ENCODE results near the gene SNX15.
"Not testable (repeated sequence)": the region's sequence is repeated elsewhere in the genome, so short reads cannot be mapped to it uniquely, and the experiment has no call there.

The SNX15 gene, protein sequence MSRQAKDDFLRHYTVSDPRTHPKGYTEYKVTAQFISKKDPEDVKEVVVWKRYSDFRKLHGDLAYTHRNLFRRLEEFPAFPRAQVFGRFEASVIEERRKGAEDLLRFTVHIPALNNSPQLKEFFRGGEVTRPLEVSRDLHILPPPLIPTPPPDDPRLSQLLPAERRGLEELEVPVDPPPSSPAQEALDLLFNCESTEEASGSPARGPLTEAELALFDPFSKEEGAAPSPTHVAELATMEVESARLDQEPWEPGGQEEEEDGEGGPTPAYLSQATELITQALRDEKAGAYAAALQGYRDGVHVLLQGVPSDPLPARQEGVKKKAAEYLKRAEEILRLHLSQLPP

DNA sequence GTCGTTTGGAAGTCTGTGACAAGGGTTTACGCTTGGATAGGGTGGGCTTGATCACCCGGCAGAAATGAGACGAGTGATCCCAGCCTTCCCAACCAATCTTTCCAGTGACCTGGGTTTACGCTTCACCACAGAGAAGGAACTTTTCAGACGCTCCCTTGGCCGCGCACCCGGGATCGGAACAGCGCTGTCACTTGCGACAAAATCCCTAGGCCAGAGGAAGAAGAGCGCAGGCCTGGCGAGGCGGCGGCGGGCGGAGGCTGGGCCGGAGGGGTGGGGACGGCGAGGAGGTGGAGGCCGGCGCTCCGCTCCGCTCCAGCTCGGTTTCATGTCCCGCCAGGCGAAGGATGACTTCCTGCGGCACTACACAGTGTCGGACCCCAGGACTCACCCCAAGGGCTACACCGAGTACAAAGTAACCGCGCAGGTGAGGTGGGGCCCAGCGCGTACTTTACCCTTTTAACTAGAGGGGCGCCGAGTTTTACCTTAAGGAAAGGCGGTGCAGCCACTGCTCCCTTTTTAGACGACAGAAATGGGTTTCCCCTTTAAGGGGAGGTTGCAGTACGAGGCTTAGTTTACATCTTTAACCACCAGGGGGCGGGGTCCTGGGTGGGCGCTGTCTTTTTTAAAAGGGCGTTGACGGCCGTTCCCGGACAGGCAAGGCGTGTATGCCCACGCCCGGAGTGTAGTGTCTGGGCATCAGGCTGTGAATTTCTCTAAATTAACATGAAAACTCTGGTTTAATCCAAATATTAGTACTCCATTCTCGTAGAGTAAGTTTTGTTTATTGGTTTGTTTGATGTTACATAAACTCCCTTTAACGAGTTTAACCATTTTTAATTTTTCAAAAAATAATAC lies at the start of gene SNX15:
Gene SNX15 (plus strand): TSS at position 227 of the 855 bp plus-strand sequence. CDS start 99 bp downstream, at position 326.
- H3K4me3 ChIP-seq: peak within 1 kb of the TSS; percentile 84
- TF ChIP-seq, protein P1, sequence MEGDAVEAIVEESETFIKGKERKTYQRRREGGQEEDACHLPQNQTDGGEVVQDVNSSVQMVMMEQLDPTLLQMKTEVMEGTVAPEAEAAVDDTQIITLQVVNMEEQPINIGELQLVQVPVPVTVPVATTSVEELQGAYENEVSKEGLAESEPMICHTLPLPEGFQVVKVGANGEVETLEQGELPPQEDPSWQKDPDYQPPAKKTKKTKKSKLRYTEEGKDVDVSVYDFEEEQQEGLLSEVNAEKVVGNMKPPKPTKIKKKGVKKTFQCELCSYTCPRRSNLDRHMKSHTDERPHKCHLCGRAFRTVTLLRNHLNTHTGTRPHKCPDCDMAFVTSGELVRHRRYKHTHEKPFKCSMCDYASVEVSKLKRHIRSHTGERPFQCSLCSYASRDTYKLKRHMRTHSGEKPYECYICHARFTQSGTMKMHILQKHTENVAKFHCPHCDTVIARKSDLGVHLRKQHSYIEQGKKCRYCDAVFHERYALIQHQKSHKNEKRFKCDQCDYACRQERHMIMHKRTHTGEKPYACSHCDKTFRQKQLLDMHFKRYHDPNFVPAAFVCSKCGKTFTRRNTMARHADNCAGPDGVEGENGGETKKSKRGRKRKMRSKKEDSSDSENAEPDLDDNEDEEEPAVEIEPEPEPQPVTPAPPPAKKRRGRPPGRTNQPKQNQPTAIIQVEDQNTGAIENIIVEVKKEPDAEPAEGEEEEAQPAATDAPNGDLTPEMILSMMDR (IDR thresholded peaks at IDR 0.05): peak; percentile 70
- DNase-seq (ENCODE audit: low spot score): peak; percentile 93
- H3K27ac ChIP-seq: peak within 1 kb of the TSS; percentile 74 to 92

DNA sequence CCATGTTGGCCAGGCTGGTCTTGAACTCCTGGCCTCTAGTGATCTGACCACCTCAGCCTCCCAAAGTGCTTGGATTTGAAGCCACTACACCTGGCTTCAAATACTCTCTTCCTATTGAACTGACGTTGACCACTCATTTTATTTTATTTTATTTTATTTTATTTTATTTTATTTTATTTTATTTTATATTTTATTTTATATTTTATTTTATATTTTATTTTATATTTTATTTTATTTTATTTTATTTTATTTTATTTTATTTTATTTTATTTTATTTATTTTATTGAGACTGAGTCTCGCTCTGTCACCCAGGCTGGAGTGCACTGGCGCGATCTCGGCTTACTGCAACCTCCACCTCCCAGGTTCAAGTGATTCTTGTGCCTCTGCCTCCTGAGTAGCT lies 43.9 kb upstream of the SNX15 start:
- DNase-seq (ENCODE audit: low spot score); H3K27ac ChIP-seq; H3K4me3 ChIP-seq: not testable (repeated sequence)

DNA sequence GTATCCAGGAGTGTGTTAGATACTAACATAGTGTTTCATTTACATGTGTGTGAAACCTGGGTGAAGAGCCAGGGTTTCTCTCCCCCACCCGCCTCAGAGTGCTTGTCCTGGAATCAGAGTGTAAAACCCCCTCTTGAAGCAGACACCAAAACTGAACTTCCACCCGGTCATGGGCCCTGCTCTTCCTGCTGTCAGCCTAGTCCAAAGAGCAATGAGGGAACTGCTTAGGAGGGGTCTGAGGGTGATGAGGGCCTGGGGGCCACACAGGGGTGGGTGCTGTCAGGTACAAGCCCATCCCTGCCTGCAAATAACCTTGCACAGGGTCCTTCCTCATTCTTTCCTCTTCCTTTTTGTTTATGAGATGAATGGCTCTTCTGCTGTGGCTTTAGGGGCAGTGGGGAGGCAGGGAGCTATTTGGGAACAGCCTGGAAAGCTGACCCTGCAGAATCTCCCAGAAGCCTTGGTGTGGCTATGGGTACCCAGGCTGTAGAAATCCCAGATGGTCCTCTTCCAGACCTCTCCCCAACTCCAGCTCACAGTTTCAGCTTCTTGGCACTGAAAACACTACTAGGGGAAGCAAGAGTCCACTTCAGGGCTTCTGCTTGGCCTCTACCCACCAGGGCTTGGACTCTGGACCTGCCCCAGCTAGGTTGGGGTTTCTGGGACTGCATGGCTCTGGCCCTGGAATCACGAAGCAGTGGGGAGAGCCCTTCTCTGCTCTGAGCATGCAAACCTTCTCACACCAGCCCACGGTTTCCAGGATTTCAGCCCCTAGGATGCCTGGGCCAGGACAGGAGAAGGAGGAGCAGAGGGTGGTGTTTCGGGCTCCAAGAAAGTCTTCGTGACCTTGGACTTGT lies 39.0 kb upstream of the SNX15 start:
- Histone ChIP-seq H3K27ac (no peak overlapping the region), H3K4me3 (no peak overlapping the region)
- TF ChIP-seq, protein P1 (IDR thresholded peaks at IDR 0.05): no peak
- DNase-seq (ENCODE audit: low spot score): no peak

DNA sequence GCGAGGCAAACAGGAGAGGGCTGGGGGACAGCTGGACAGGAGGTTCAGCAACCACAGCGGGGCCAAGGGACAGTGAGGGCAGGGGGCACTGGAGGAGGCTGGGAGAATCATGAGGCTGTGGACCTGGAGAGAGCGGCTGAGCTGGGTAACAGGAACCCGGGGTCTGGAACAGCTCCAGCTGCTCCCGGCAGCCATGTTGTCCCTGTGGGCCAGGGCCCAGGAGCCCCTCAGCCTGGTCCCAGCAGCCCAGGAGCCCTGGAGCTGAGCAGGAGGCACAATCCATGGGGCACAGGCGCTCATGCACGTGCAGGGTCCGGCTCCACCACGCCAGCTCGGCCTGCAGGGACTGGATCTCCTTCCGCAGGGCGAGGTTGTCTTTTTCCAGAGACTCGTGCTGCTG lies 37.8 kb upstream of the SNX15 start:
- TF ChIP-seq, protein P1 (IDR thresholded peaks at IDR 0.05): no peak
- DNase-seq (ENCODE audit: low spot score): no peak
- peak overlapping the region in 1 of 2 donors; percentile 22 for H3K27ac ChIP-seq
- H3K4me3 ChIP-seq: peak overlapping the region; percentile 20

GRCh38 chr11:64990222-64990923 lies 36.9 kb upstream of the SNX15 start:
- DNase-seq (ENCODE audit: low spot score): no peak
- Histone ChIP-seq H3K27ac (no peak overlapping the region), H3K4me3 (peak overlapping the region; percentile 20)
- TF ChIP-seq, protein P1 (IDR thresholded peaks at IDR 0.05): no peak

DNA sequence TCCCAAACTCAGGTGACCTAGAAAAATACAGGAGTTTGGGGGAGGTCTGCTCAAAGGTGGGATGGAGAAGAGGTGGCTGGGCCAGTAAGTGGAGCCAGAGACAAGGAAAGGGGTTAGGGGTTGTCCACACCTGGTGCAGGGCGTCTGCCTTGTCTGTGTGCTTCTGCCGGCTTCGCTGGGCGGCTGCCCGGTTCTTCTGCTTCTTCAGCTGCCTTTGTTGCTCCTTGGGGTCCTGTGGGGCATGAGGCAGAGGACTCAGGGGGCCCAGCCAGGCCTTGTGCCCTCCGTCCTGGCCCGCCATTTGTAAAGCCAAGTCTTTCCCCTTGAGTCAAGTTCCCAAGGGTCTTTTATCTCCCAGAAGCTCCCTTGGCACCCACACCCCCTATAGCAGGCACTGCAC lies 32.9 kb upstream of the SNX15 start:
- DNase-seq (ENCODE audit: low spot score): no peak
- no peak overlapping the region for H3K27ac ChIP-seq
- no peak overlapping the region for H3K4me3 ChIP-seq
- TF ChIP-seq, protein P1 (IDR thresholded peaks at IDR 0.05): no peak

Measured in coronary artery (tissue), 2 donors.